LoVo (cell line): ENCODE measurements around the gene AIFM3.
"Not testable (repeated sequence)": the region's sequence is repeated elsewhere in the genome, so short reads cannot be mapped to it uniquely, and the experiment has no call there.

ENCODE experiments used
- DNase-seq: peaks from one replicate; pipeline ENCODE4 v3.0.0-alpha.2; 2016; ENCODE audit warnings: low spot score

Gene AIFM3

DNA sequence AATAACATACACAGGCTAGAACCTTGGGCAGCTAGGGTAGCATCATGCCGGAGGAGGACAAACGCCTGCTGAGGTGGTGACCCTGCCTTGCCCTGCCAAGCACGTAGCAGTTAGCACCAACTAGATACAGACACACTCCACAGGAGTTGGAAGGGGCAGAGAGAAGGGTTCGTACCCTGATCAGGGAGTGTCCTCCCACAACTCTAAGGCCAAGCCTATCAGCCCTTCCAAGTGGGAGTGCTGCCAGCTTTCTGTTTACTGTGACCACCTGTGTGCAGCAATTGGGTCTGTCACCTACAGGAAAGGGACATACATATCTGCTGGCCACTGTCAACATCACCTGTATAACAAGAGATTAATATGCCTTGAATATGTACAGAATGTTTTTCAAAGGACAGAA is 36.7 kb downstream of the AIFM3 start:
- DNase-seq = no peak

DNA sequence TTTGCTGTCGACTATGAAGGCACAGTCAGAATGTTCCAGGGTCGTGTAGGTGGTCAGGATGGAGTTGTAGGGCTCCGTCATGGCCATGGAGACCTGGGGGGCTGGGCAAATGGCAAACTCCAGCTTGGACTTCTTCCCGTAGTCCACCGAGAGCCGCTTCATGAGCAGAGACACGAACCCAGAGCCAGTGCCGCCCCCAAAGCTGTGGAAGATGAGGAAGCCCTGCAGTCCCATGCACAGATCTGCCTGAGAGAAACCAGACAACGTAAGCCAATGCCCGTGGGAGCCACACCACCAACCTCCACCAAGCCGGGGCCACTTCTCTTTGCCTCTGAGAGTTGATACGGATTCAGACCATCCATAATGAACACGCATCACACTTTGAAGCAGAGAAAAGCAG is 42.2 kb downstream of the AIFM3 start:
- DNase-seq = not testable (repeated sequence)

DNA sequence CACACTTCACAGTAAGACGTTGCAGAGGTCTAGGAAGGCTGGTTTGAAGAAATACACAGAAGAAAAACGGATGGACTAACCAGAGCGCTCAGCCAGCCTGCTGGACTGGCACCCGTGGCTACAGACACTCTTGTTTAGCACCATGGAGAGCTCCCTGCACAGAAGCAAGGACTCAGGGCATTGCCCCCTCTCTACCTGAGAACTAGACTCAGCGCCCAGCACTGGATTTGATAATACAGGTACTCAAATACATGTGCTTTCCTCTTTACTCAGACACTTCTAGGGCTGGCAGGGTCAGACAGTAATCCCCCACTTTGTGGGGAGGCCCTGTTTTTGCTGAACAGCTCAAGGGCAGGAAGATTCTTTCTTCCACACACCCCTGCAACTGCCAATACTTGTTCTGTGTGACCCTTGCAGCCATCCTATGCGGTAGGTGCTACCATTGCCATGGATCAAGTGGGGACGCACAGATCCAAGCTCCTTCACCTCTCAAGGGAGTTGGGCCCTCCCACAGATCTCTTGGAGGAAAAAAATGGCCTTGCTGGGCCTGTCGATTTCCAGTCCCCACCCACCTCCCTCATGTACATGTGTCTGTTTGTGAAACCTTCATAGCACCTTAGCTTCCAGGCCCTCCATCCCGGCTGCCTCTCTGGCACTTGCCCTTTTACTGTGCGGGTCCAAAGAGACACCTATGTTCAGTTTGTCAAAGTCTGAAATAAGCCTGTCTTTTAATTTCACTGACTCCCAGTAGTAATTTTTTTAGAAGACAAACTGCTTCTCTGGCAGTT is 42.8 kb downstream of the AIFM3 start:
- DNase-seq = peak; percentile 25

DNA sequence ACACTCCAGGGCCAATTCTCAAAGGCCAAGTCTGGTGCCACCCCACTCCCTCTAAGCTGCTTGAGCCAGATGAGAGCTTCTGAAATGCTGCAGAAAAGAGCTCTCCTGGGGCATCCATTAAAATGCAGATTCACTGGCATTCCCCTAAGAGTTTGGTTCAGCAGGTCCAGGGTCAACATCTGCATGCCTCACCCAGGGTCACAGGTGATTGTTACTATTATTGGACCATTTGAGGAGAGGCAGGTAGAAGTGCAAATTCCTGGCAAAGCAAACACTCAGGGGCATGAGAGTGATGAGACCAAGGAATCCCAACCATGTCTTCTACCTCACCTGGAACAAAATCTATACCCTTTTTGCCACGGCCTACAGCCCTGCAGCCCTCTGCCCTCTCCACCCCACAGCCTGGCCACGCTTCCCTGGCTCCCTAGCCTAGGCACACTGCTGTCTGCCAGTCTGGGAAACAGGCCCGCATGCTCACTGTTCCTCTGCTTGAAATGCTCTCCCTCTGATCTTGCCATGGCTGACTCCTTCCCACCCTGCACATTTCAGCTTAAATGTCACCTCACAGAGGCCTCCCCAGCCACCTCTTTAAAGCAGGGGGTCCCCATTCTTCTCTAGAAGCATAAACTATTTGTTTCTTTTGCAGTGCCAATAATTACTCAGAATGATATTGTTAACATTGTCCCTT is 43.5 kb downstream of the AIFM3 start:
- DNase-seq = no peak

DNA sequence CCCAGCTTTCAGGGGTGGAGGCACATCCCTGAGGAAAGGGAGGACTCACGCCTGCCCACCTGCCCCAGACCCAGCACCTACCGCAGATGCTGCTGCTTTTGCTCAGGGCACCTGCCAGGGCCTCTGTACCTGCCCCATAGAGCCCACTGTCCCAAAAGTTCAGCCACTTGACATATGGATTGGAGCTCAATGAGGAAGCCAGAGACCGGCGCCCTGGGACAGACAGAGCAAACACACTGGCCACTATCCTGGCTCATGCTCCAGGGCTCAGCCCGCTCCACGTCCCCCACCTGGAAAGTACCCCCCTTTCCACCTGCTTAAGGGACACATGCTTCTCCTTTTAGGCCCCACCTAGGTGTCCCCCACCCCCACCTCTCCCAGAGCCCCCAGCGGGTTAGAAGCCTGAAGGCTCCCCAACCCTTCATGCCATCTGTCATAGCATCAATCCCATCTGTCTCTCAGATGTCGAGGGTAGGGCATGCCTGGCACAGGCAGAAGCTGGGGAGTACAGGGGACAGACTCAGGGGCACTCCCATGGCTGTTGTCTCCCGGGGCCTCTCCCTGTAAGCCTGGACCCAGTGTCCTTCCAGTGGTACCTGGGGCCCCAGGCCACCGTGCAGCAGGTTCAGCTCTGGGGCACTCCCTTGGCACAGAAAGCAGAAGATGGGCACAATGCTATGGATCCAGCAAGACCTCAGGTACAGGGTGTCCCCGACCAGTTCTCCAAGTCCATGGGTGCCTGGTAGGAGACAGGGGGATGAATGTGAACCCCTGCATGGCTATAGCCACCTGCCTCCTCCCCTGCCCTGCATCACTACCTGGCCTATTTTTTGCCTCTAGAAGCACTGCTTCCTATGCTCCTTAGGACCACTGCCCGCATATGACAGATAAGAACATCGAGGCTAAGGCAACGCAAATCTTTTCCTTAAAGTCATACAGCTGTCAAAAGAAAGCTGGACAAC is 45.7 kb downstream of the AIFM3 start:
- DNase-seq = no peak

DNA sequence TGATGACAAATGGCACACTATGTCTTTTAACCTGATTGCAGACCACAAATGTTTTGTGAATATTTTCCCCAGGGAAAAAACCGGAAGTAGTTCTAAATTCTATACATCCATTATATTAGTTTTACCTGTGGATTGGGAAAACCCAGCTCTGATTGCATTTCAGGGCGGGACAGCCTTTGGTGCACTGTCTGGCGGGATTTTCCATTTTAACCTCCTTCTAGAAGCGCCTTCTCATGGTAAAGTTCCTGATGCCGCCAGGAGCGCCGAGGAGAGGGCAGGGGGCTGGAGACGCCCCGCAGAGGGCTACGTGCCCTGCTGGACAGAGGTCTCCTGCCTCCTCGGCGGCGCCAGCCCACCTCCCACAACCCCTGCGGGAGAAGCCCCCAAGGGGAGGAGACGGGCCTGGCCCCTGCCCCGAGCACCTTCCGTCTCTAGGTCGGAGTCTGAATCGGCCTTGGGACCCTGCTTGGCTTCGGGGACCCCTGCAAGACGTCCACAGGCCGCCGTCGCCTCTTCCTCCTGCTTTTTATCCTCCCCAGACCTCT is 46.7 kb downstream of the AIFM3 start:
- DNase-seq = no peak

DNA sequence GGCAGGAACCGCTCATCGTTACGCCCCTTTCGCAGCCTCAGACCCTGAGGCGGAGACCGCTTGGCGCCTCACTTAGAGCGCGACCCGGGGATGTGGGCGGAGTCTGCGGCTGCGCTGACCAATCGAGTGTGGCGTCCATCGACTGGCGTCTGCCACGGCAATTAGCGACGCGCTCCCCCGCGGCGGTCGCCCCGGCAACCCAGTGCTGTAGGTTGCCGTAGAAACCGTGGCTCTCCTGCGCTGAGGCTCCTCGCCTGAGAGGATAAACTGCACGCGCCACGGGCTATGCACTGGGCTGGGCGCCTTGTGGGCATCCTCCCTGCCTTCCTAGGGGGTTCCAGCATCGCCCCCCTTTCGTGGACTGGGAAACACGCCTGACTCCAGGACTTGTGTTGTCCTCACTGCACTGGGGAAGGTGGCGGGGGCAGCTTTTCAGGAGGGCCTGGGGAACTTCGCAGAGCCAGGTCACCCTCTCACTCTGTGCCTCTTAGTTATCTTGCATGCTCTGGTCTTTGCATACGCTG is 47.2 kb downstream of the AIFM3 start:
- peak; percentile 66 for DNase-seq

DNA sequence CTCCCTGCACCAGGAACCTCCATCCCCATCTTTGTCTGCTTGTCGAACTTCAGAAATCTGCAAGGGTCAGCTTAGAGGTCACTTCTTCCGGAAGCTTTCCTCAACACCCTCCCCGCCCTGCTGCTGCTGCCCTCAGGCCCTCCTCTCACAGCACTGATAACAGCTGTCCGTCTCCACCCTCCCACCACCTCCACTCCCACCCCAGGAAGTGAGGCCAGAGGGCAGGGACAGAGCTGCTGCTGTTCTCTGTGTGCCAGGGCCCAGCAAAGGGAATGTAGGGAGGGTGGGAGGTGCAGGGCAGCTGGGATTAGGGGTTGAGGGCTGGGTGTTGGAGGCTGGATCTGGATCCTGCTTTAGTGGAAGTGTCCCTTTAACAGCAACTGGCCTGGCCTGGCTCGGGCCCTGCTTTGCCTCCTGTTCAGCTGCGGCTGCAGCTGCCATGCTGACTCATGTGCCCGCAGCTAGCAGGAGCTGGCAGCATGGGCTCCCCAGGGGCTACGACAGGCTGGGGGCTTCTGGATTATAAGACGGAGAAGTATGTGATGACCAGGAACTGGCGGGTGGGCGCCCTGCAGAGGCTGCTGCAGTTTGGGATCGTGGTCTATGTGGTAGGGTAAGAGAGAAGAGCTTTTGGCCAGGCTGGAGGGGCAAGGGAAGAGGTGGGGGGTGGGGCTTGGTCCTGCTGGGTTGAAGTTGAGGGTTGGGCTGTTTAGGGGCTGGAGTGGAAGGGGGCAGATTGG is 47.8 kb downstream of the AIFM3 start, which contains the start of gene P2RX6:
Gene P2RX6, plus strand, starts transcription at position 440 of the 740 bp plus-strand sequence. Its CDS starts 10 bp downstream, at position 450.
- DNase-seq = no peak

DNA sequence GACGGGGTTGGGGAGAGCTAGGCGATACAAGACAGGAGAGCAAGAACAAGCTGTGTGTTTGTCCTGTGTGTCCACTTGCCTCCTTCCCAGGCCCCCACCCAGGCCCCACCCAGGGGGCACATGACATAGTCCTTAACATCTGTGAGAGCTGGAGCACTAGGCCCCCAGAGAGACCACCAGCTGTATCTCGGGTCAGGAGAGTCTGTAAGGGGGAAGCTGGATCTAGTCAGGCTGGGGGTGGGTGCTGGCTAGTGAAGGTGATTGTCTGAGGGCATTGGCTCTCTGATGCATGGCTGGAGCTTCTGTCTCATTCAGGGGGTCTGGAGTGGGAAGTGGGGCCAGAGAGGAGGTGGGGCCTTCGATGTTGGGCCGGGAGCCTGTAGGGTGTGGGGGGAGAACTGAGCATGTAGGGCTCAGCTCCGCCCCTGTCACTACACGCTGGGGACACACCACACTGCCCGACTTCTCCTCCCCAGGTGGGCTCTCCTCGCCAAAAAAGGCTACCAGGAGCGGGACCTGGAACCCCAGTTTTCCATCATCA is 48.5 kb downstream of the AIFM3 start:
- no peak for DNase-seq

DNA sequence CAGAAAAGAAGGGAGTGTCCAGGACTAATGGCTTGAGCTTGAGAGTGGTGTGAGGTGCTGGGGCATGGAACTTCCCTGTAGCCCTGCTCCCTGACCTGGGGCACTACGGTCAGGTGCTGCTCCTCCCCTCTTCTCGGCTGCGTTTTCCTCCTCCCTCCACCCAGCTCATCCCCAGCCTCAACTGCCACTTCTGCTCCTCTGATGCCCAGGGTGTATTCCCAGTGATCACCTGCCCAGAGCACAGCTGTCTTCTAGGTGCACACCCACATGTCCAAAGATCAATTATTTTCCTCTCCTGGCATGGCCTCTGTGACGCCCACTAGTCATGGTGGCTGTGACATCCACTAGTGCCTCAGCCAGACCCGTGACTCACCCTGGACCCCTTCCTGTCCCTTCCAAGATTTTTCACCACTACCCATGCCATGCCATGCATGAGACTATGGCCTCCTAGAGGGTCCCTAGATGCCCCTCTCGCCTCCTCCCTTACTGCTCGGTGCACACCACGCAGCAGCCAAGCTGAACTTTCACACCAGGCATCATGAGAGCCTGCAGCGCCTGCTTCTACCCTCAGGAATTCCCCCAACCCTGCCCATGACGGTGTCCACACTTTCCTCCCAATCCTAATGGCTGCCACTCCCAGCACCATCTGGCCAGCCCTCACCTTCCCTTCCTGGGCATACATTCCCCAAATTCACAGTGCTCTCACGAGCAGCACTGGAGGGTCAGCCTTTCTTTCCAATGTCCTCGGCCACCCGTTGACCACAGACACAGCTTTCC is 49.8 kb downstream of the AIFM3 start:
- DNase-seq = no peak

DNA sequence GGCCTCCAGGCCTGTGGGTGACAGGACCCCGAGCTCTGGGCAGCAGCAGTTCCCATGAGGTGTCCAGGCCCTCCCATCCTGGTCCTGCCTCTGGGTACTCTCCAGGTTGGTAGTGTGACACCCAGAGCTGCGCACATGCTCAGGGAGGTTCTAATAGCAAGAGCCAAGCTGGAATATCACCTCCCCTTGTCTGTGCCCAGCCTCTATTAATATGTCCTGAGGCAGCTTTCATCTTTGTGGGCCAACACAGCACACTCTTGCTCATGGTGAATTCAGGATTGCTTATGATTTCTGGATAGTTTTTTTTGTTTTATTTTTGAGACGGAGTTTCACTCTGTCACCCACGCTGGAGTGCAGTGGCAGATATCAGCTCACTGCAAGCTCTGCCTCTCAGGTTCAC is 51.3 kb downstream of the AIFM3 start:
- no peak for DNase-seq

DNA sequence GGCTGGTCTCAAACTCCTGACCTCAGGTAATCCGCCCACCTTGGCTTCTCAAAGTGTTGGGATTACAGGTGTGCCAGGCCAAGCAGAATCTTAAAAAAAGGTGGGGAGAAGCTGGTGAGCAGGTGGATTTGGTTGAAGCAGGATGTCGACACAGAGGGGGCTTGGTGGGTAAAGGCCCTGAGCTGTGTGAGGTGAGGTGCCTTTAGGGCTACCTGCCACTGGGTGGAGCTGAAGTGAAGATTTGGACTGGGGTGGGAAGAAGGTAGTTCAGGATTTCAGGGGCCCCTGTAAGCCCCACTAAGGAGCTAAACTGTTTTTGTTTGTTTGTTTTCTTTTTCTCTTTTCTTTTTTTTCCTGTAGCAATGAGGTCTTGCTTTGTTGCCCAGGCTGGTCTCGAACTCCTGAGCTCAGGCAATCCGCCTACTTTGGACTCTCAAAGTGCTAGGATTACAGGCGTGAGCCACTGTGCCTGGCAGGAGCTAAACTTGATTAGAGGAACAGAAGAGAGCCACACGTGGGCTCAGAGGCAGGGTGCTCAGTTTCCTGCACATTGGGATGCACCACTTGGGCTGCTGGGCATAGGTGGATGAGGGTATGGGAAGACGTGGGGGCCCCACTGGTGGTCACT is 53.9 kb downstream of the AIFM3 start:
- DNase-seq = no peak

DNA sequence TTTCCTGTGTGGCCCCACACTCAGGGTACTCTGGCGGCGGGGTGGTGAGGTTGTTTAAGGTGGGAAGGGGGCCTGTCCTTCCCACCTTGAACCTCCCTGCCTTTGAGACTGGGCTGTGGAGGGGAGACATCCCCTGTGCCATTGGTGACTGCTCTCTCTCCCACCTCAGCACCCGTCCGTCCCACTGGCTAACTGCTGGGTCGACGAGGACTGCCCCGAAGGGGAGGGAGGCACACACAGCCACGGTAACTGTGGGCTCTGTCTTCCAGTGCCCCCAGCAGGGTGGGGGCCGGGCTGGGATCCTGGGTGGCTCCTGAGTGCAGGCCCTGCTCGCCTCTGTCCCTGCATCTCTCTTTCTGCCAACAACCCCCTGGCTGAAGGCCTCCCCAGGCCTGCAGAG is 55.5 kb downstream of the AIFM3 start:
- DNase-seq = no peak

DNA sequence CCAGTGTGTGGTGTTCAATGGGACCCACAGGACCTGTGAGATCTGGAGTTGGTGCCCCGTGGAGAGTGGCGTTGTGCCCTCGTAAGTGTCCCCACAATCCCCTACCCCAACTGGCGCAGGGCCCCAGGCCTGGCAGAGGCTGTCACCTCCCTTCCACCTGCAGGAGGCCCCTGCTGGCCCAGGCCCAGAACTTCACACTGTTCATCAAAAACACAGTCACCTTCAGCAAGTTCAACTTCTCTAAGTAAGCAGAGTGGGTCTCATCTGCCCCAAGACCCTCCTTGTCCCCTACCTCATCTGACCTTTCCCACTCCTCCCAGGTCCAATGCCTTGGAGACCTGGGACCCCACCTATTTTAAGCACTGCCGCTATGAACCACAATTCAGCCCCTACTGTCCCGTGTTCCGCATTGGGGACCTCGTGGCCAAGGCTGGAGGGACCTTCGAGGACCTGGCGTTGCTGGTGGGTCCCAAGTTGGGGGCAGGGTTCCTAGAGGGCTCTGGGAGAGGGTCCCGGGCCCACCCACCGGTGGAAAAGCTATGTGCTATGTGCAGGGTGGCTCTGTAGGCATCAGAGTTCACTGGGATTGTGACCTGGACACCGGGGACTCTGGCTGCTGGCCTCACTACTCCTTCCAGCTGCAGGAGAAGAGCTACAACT is 56.0 kb downstream of the AIFM3 start:
- DNase-seq = no peak

DNA sequence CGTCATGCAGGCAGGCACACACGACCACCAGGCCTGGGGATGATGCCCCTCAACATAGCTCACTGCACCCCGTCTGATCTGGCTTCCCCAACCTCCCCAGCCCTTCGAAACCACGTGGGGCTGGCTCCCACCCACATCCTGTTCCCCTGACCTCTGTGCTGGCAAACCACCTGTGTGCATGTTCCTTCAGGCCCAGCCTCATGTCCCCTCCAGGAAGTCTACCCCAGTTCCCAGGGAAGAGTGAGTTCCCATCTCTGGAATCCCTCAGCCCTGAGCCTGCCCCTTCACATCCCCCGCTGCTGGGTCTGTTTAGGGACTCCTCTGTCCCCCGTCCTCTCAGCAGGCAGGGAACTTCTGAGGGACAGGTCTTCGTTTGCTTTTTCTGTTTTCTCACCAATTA is 58.2 kb downstream of the AIFM3 start:
- no peak for DNase-seq

DNA sequence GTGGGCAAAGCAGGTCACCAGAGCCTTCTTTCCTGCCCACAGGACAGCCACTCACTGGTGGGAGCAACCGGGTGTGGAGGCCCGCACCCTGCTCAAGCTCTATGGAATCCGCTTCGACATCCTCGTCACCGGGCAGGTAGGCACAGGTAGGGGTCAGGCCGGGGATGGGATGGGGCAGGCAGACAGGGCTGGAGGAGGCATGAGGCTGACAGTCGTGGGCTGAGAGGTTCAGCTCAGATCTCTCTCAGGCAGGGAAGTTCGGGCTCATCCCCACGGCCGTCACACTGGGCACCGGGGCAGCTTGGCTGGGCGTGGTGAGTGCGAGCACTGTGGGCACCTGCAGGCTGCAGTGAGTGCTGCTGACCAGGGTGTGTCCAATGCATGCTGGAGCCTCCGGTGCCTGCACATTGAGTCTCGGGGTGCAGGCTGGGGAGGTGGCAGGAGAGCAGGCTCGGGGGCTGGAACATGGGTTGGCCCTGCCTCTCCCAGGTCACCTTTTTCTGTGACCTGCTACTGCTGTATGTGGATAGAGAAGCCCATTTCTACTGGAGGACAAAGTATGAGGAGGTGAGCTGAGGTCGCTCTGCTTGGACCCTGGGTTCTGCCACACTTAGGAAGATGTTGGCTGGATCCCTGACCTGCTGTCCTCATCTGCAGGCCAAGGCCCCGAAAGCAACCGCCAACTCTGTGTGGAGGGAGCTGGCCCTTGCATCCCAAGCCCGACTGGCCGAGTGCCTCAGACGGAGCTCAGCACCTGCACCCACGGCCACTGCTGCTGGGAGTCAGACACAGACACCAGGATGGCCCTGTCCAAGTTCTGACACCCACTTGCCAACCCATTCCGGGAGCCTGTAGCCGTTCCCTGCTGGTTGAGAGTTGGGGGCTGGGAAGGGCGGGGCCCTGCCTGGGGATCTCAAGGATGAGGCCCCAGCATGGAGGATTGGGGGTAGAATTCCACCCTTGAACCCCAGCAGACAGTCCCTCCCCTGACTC is 59.0 kb downstream of the AIFM3 start:
- no peak for DNase-seq

DNA sequence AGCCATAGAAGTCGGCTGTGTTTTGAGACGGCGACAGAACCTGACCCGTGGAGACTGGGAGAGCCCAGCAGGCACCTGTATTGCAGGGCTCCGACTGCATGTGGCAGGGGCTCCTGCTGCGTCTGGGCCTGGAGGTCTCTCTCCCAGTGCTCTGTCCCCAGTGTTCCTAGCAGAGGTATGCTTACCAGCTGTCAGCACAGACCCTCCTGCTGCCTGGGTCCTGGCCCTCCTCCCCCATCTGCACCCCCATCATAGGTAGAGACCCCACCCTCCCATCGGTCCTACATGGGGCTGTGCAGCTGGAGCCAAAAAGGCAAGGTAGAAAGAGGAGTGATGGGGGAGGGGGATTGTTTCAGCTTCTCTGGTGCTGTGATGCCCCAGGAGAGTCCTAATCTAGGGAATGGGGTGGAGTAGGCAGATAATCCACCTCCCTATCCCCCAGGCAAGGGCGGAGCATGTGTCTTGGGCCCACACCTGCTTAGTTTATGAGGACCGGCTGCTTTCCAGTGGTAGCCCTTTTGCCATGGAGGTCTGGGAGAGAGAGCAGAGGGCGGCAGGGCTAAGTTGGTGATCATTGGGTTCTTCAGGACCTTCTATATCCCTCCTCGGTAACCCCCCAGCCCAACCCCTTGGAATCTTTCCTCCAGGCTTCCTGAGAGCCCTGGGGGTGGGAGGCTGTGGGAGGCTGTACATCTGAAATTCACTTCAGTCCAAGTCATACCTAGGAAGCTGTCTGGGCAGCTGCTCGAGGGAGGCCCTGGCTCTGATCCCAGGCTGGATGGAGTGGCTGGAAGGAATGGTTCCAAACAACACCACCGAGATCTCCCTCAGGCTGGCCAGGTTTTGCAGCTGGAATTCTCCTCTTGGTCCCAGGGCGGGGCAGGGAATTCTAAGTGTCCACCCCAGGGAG is 60.0 kb downstream of the AIFM3 start:
- no peak for DNase-seq
